ENCODE data around the gene SPATA21. TPM values are rescaled to one million over a fixed set of nuclear protein-coding genes. Genes with fewer than 3 reads are reported as not detected.

SPATA21 gene
- total and polyA plus RNA-seq, 2 experiments from 2014 or later = 2.6 TPM; not detected in 1

DNA sequence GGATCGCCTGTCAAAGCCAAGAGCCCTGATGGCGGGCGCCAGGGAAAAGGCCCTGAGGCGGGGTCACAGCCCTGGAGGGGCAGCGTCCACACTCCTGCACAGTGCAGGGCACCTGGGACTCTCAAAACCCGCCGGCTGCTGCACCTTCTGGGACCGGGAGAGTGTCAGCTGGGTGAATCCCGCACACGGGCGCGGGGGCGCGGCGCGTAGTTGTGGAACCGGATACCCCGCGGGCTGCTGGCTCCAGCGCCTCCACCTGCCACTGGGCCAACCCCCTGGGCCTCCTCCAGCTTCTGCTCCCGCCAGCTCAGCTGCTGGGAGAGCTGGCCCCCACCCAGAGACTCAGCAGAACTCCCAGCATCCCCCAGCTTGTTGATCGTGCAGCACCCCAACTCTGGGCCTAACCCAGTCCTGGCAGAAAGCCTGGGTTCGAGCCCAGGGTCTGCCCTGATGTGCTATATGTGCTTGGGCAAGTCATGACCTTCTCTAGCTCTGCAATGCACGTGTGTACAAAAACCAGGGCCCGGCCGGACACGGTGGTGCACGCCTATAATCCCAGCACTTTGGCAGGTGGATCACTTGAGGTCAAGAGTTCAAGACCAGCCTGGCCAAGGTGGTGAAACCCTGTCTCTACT, 37.1 kb upstream of the SPATA21 start (continued):
- TF ChIP-seq, protein P1, sequence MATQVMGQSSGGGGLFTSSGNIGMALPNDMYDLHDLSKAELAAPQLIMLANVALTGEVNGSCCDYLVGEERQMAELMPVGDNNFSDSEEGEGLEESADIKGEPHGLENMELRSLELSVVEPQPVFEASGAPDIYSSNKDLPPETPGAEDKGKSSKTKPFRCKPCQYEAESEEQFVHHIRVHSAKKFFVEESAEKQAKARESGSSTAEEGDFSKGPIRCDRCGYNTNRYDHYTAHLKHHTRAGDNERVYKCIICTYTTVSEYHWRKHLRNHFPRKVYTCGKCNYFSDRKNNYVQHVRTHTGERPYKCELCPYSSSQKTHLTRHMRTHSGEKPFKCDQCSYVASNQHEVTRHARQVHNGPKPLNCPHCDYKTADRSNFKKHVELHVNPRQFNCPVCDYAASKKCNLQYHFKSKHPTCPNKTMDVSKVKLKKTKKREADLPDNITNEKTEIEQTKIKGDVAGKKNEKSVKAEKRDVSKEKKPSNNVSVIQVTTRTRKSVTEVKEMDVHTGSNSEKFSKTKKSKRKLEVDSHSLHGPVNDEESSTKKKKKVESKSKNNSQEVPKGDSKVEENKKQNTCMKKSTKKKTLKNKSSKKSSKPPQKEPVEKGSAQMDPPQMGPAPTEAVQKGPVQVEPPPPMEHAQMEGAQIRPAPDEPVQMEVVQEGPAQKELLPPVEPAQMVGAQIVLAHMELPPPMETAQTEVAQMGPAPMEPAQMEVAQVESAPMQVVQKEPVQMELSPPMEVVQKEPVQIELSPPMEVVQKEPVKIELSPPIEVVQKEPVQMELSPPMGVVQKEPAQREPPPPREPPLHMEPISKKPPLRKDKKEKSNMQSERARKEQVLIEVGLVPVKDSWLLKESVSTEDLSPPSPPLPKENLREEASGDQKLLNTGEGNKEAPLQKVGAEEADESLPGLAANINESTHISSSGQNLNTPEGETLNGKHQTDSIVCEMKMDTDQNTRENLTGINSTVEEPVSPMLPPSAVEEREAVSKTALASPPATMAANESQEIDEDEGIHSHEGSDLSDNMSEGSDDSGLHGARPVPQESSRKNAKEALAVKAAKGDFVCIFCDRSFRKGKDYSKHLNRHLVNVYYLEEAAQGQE (IDR thresholded peaks at IDR 0.05; ENCODE audit: unreplicated experiment) = no peak
- TF ChIP-seq, protein P2, sequence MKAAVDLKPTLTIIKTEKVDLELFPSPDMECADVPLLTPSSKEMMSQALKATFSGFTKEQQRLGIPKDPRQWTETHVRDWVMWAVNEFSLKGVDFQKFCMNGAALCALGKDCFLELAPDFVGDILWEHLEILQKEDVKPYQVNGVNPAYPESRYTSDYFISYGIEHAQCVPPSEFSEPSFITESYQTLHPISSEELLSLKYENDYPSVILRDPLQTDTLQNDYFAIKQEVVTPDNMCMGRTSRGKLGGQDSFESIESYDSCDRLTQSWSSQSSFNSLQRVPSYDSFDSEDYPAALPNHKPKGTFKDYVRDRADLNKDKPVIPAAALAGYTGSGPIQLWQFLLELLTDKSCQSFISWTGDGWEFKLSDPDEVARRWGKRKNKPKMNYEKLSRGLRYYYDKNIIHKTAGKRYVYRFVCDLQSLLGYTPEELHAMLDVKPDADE (IDR thresholded peaks at IDR 0.05) = no peak

DNA sequence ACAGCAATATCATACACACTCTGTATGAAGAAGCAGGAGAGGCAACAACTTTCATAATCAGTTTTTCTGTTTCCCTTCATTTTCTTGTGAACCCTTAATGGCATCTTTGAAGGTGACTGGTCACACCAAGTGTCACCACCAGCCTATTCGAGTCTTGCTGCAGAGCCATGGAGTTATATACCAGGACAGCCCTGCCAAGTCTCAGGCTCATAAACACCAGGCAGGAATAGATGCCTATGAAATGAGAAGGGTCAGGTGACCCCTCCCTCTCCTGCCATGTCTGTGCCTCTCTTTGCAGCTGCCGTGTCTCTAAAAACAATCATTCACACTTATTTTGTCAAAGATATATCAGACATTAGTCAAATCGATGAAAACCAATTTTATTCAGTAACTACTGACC, 31.3 kb upstream of the SPATA21 start:
- Histone ChIP-seq H3K4me2 (no peak overlapping the region), H3K27ac (ENCODE audit: low read depth) (no peak overlapping the region), H3K4me1 (ENCODE audit: insufficient read depth) (no peaks in the 10 kb centered on the region), H3K27me3 (ENCODE audit: insufficient read depth) (no peaks in the 10 kb centered on the region), H3K4me3 (no peak overlapping the region), H3F3A (replicated peaks; ENCODE audit: low read depth) (no peaks in the 10 kb centered on the region), H3K9me2 (ENCODE audit: insufficient read depth) (no peaks in the 10 kb centered on the region), H3K79me2 (replicated peaks; ENCODE audit: insufficient read depth) (no peaks in the 10 kb centered on the region), H2AFZ (no peak overlapping the region), H4K20me1 (replicated peaks; ENCODE audit: insufficient read depth) (peaks cover 13% of the 10 kb centered on the region), H3K36me3 (ENCODE audit: insufficient read depth) (peaks cover 4% of the 10 kb centered on the region; the same call in 1 of the 2 replicates)
- ATAC-seq (no peak), DNase-seq (ENCODE audit: low spot score) (no peak)
- Mint-ChIP-seq H3K36me3 (ENCODE audit: low read depth) (peaks cover 2% of the 10 kb centered on the region; the same call in 1 of the 3 replicates), H3K4me1 (no peaks in the 10 kb centered on the region), H3K27ac (no peak overlapping the region), H3K4me3 (no peak overlapping the region), H3K27me3 (ENCODE audit: insufficient read depth, low read depth, poor library complexity) (no peaks in the 10 kb centered on the region), H3K9me3 (no peaks in the 10 kb centered on the region)
- no peak for TF ChIP-seq CREB1 (CRISPR knock-in tag; IDR thresholded peaks at IDR 0.05; ENCODE audit: low read depth)
- TF ChIP-seq ZNF114 (CRISPR knock-in tag; IDR thresholded peaks at IDR 0.05) = no peak
- TF ChIP-seq, protein P1 (IDR thresholded peaks at IDR 0.05; ENCODE audit: unreplicated experiment) = no peak
- TF ChIP-seq, protein P2 (IDR thresholded peaks at IDR 0.05) = no peak
- no peak for TF ChIP-seq EZH2phosphoT487 (IDR thresholded peaks at IDR 0.05; ENCODE audit: unreplicated experiment)
